ENCODE results near the gene IRF8. TPM values are rescaled to one million over a fixed set of nuclear protein-coding genes. Genes with fewer than 3 reads are reported as not detected.

The IRF8 gene
- total and polyA plus RNA-seq, 2 of the 13 experiments (the other 11 are each of a cell fraction or from before 2014, with no cell fraction given) = not detected

GRCh38 chr16:85903559-85903958 lies 4.6 kb downstream of the IRF8 start (continued):
- TF ChIP-seq SNAI1 (CRISPR knock-in tag; IDR thresholded peaks at IDR 0.05; ENCODE audit: borderline replicate concordance) (no peak), GFI1 (CRISPR knock-in tag; IDR thresholded peaks at IDR 0.05; ENCODE audit: borderline replicate concordance) (no peak), TP53 (CRISPR knock-in tag; conservative IDR thresholded peaks at IDR 0.05) (no peak), HDAC2 (CRISPR knock-in tag; IDR thresholded peaks at IDR 0.05) (no peak)

GRCh38 chr16:85905110-85906095 lies 6.4 kb downstream of the IRF8 start:
- Histone ChIP-seq H3K4me1 (ENCODE audit: insufficient read depth, low read length) (no peaks in the 10 kb centered on the region), H3K4me3 (replicated peaks in 1 of 3; ENCODE audit: insufficient read depth in 1 of 3, low read depth in 2 of 3, low read length in 3 of 3) (no peak overlapping the region), H2AFZ (ENCODE audit: low read length) (no peak overlapping the region), H3K4me2 (ENCODE audit: low read depth, low read length) (no peak overlapping the region), H3K9ac (ENCODE audit: insufficient read depth, low read depth, low read length) (no peak overlapping the region), H3K36me3 (replicated peaks in 1 of 2; ENCODE audit: control insufficient read depth in 1 of 2, insufficient read depth in 2 of 2, low read length in 2 of 2) (no peaks in the 10 kb centered on the region), H4K20me1 (ENCODE audit: insufficient read depth, low read length) (no peaks in the 10 kb centered on the region), H3K9me3 (ENCODE audit: low read length) (no peaks in the 10 kb centered on the region), H3K27me3 (ENCODE audit: control insufficient read depth in 1 of 2, insufficient read depth in 2 of 2, low read length in 2 of 2) (peaks cover 1 to 27% of the 10 kb centered on the region in 2 experiments; a peak in 4 of 5 replicates), H3K79me2 (ENCODE audit: insufficient read depth, low read length) (no peaks in the 10 kb centered on the region), H3K27ac (ENCODE audit: extremely low read length, insufficient read depth, low read length) (no peak overlapping the region)
- BruUV-seq (replicated peaks) = no TSS peak
- DNase-seq (ENCODE audit: low spot score) (no peak), FAIRE-seq (no peak), ATAC-seq (no peak)
- ChIA-PET CTCF (ENCODE audit: low intra/inter-chr PET ratio, low total read pairs) (no interaction called here), POLR2A (no interaction called here)
- 69% methylated on average over 20 of the region's 20 CpGs for WGBS (ENCODE audit: low lambda C conversion rate)
- TF ChIP-seq ZNF547 (CRISPR knock-in tag; IDR thresholded peaks at IDR 0.05) (no peak), SIX4 (CRISPR knock-in tag; IDR thresholded peaks at IDR 0.05) (no peak), ZNF30 (CRISPR knock-in tag; IDR thresholded peaks at IDR 0.05) (no peak), E2F1 (CRISPR knock-in tag; IDR thresholded peaks at IDR 0.05) (no peak)
- intact Hi-C loops (cut with micrococcal nuclease; ENCODE audit: unreplicated experiment) (no loop called here), in situ Hi-C loops (cut with HindIII; ENCODE audit: extremely low pct_ligation_motif_present, low pct_unique_long_range_greater_than_20kb) (no loop called here)

Measured in HepG2 (cell line).